NCI-H2081 treated with DMSO at 0.1 percent for 48 hours (cell line): ENCODE data around the gene ERGIC1.
"Not testable (repeated sequence)": the region's sequence is repeated elsewhere in the genome, so short reads cannot be mapped to it uniquely, and the experiment has no call there.

Experiments
- DNase-seq: peaks from one replicate; lab custom pipeline; 2025; lab: John Stamatoyannopoulos, UW

Gene ERGIC1

GRCh38 chr5:172833686-172834414 lies at the start of gene ERGIC1:
TSS of gene ERGIC1 (plus strand) at chr5:172834251. CDS start at chr5:172834414, 163 bp downstream.
- no peak for DNase-seq

- DNase-seq, result no peak
These were observed 48.5 kb upstream of the ERGIC1 start for GRCh38 chr5:172785429-172786088.

- DNase-seq, result no peak
These were observed 47.2 kb upstream of the ERGIC1 start for GRCh38 chr5:172786736-172787462.

GRCh38 chr5:172787538-172787937 lies 46.5 kb upstream of the ERGIC1 start:
- not testable (repeated sequence) for DNase-seq

GRCh38 chr5:172788771-172789686 lies 45.0 kb upstream of the ERGIC1 start:
- DNase-seq, result no peak

GRCh38 chr5:172789687-172790495 lies 44.2 kb upstream of the ERGIC1 start:
- DNase-seq, result no peak

- no peak for DNase-seq
These were observed 43.6 kb upstream of the ERGIC1 start for GRCh38 chr5:172790496-172790889.

GRCh38 chr5:172791286-172791685 lies 42.8 kb upstream of the ERGIC1 start:
- DNase-seq, result no peak

GRCh38 chr5:172791726-172792445 lies 42.2 kb upstream of the ERGIC1 start:
- DNase-seq, result no peak

- no peak for DNase-seq
These were observed 41.1 kb upstream of the ERGIC1 start for GRCh38 chr5:172792701-172793570.

GRCh38 chr5:172793577-172794488 lies 40.2 kb upstream of the ERGIC1 start:
- no peak for DNase-seq

GRCh38 chr5:172795318-172795977 lies 38.6 kb upstream of the ERGIC1 start:
- DNase-seq, result no peak

GRCh38 chr5:172796306-172796705 lies 37.7 kb upstream of the ERGIC1 start:
- no peak for DNase-seq

GRCh38 chr5:172797771-172798191 lies 36.3 kb upstream of the ERGIC1 start:
- no peak for DNase-seq

GRCh38 chr5:172798422-172799215 lies 35.4 kb upstream of the ERGIC1 start:
- no peak for DNase-seq

GRCh38 chr5:172799416-172799815 lies 34.6 kb upstream of the ERGIC1 start:
- no peak for DNase-seq

- DNase-seq, result no peak
These were observed 33.9 kb upstream of the ERGIC1 start for GRCh38 chr5:172800088-172800551.
